ENCODE data around the gene FUT1. TPM values are rescaled to one million over a fixed set of nuclear protein-coding genes. Genes with fewer than 3 reads are reported as not detected.

The FUT1 gene
- total RNA-seq, 1 experiment from 2014 or later = 30.5 TPM

GRCh38 chr19:48780631-48781391 is 28.4 kb upstream of the FUT1 start:
- Mint-ChIP-seq H3K9me3 (ENCODE audit: unreplicated experiment) (no peaks in the 10 kb centered on the region), H3K27ac (ENCODE audit: unreplicated experiment) (peak overlapping the region; percentile 26), H3K4me1 (ENCODE audit: low read depth, unreplicated experiment) (peaks cover 18% of the 10 kb centered on the region), H3K27me3 (ENCODE audit: insufficient read depth, unreplicated experiment) (no peaks in the 10 kb centered on the region), H3K36me3 (ENCODE audit: insufficient read depth, unreplicated experiment) (no peaks in the 10 kb centered on the region), H3K4me3 (ENCODE audit: unreplicated experiment) (no peak overlapping the region)
- Histone ChIP-seq H3K4me3 (ENCODE audit: low read depth, low read length) (no peak overlapping the region), H3K4me1 (peaks cover 23% of the 10 kb centered on the region), H3K36me3 (ENCODE audit: control insufficient read depth, insufficient read depth, low read length) (no peaks in the 10 kb centered on the region), H3K9me3 (no peaks in the 10 kb centered on the region), H3K27me3 (replicated peaks; ENCODE audit: control insufficient read depth, insufficient read depth, low read length) (no peaks in the 10 kb centered on the region)
- intact Hi-C loops (cut with micrococcal nuclease; ENCODE audit: unreplicated experiment) = no loop called here
- peak; percentile 77 to 86 for DNase-seq
- no peak for TF ChIP-seq CTCF (IDR thresholded peaks at IDR 0.05; ENCODE audit: insufficient read depth in 1 of 2, low read depth in 1 of 2, low read length in 1 of 2, severe bottlenecking in 1 of 2, unreplicated experiment in 1 of 2)
- no TSS peak for BruUV-seq (replicated peaks)
- CTCF ChIA-PET = interaction anchor here (0.5 to 0.6 kb wide), 2 partner anchors 14 to 60 kb away, joined by 4 read pairs; no protein-coding TSS in a partner anchor
- POLR2A ChIA-PET = no interaction called here

- H3K4me3 Mint-ChIP-seq (ENCODE audit: unreplicated experiment) = no peak overlapping the region
- H3K27me3 Mint-ChIP-seq (ENCODE audit: insufficient read depth, unreplicated experiment) = no peaks in the 10 kb centered on the region
- BruUV-seq (replicated peaks) = no TSS peak
- no peaks in the 10 kb centered on the region for H3K9me3 Mint-ChIP-seq (ENCODE audit: unreplicated experiment)
- H3K4me1 Mint-ChIP-seq (ENCODE audit: low read depth, unreplicated experiment) = peaks cover 18% of the 10 kb centered on the region
- no peak for TF ChIP-seq CTCF (IDR thresholded peaks at IDR 0.05; ENCODE audit: insufficient read depth in 1 of 2, low read depth in 1 of 2, low read length in 1 of 2, severe bottlenecking in 1 of 2, unreplicated experiment in 1 of 2)
- H3K4me3 ChIP-seq (ENCODE audit: low read depth, low read length) = no peak overlapping the region
- intact Hi-C loops (cut with micrococcal nuclease; ENCODE audit: unreplicated experiment) = no loop called here
- ChIA-PET CTCF (interaction anchor here (0.6 to 1.0 kb wide), 3 partner anchors 41 to 336 kb away, joined by 3 to 4 read pairs (median 3); no protein-coding TSS in a partner anchor), POLR2A (no interaction called here)
- H3K36me3 ChIP-seq (ENCODE audit: control insufficient read depth, insufficient read depth, low read length) = no peaks in the 10 kb centered on the region
- H3K4me1 ChIP-seq = peaks cover 23% of the 10 kb centered on the region
- peak overlapping the region; percentile 26 for H3K27ac Mint-ChIP-seq (ENCODE audit: unreplicated experiment)
- H3K36me3 Mint-ChIP-seq (ENCODE audit: insufficient read depth, unreplicated experiment) = no peaks in the 10 kb centered on the region
- no peaks in the 10 kb centered on the region for H3K9me3 ChIP-seq
- H3K27me3 ChIP-seq (replicated peaks; ENCODE audit: control insufficient read depth, insufficient read depth, low read length) = no peaks in the 10 kb centered on the region
- no peak for DNase-seq
Measured at GRCh38 chr19:48779636-48780035, 27.2 kb upstream of the FUT1 start.

DNA sequence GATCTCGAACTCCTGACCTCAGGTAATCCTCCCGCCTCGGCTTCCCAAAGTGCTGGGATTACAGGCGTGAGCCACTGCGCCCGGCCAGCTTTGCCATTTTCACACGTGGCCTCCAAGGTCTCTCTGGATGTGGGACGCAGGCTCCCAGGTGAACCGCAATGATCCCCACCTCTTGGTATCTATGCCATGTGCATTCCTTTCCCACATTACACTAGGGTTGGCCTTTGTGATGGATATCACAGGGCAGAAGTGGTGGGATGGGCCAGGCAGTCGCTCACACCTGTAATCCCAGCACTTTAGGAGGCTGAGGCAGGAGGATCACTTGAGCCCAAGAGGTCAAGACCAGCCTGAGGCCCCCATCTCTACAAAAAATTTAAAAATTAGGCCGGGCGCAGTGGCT is 25.3 kb upstream of the FUT1 start:
- Mint-ChIP-seq H3K9me3 (ENCODE audit: unreplicated experiment) (no peaks in the 10 kb centered on the region), H3K4me3 (ENCODE audit: unreplicated experiment) (no peak overlapping the region), H3K27me3 (ENCODE audit: insufficient read depth, unreplicated experiment) (no peaks in the 10 kb centered on the region), H3K36me3 (ENCODE audit: insufficient read depth, unreplicated experiment) (no peaks in the 10 kb centered on the region), H3K27ac (ENCODE audit: unreplicated experiment) (no peak overlapping the region), H3K4me1 (ENCODE audit: low read depth, unreplicated experiment) (peaks cover 18% of the 10 kb centered on the region)
- Histone ChIP-seq H3K9me3 (no peaks in the 10 kb centered on the region), H3K27me3 (replicated peaks; ENCODE audit: control insufficient read depth, insufficient read depth, low read length) (no peaks in the 10 kb centered on the region), H3K4me1 (peaks cover 23% of the 10 kb centered on the region), H3K36me3 (ENCODE audit: control insufficient read depth, insufficient read depth, low read length) (no peaks in the 10 kb centered on the region), H3K4me3 (ENCODE audit: low read depth, low read length) (no peak overlapping the region)
- no TSS peak for BruUV-seq (replicated peaks)
- ChIA-PET CTCF (no interaction called here), POLR2A (no interaction called here)
- DNase-seq = no peak
- no peak for TF ChIP-seq CTCF (IDR thresholded peaks at IDR 0.05; ENCODE audit: insufficient read depth in 1 of 2, low read depth in 1 of 2, low read length in 1 of 2, severe bottlenecking in 1 of 2, unreplicated experiment in 1 of 2)
- intact Hi-C loops (cut with micrococcal nuclease; ENCODE audit: unreplicated experiment) = no loop called here
